Tibial artery (tissue), 4 donors: ENCODE results near the gene MGAT5B.
"Not testable (repeated sequence)": the region's sequence is repeated elsewhere in the genome, so short reads cannot be mapped to it uniquely, and the experiment has no call there.

Experiments used
- DNase-seq, 2 donors: peaks; one replicate each; pipeline ENCODE4 v3.0.0-alpha.2; 2019
- H3K27ac ChIP-seq, 2 donors: fragments of 200-600 bp; sonication (generic) in 1 of 2; 1 replicate in 1 of 2; 2 replicates in 1 of 2; pipeline ENCODE4 v1.5.1; 2018 to 2019; ENCODE audit warnings: mild to moderate bottlenecking in 1 of 2
- H3K27me3 ChIP-seq, 2 donors: fragments of 200-600 bp; sonication (generic) in 1 of 2; one replicate each; pipeline versions ENCODE4 v1.5.1 to v1.6.0; 2016 to 2019
- H3K36me3 ChIP-seq, 3 donors: fragments of 200-600 bp; sonication (generic) in 2 of 3; one replicate each; pipeline ENCODE4 v1.5.1; 2016 to 2019; ENCODE audit warnings: mild to moderate bottlenecking in 2 of 3
- H3K4me1 ChIP-seq, 4 donors: fragments of 200-600 bp; sonication (generic) in 2 of 4; 1 replicate in 3 of 4; 2 replicates in 1 of 4; pipeline ENCODE4 v1.5.1; 2016 to 2019
- H3K4me3 ChIP-seq, 2 donors: fragments of 200-600 bp; sonication (generic) in 1 of 2; 1 replicate in 1 of 2; 2 replicates in 1 of 2; pipeline ENCODE4 v1.5.1; 2018 to 2019; ENCODE audit warnings: mild to moderate bottlenecking in 2 of 2
- H3K9me3 ChIP-seq, 3 donors: fragments of 200-600 bp; sonication (generic) in 1 of 3; one replicate each; pipeline ENCODE4 v1.5.1; 2016 to 2019
- CTCF ChIP-seq, 2 experiments: fragments of 200-600 bp in 1 of 2; fragments of 450-650 bp in 1 of 2; IDR thresholded peaks; one replicate each; pipeline ENCODE4 v1.5.1; 2017 to 2019; ENCODE audit warnings: antibody characterized with exemption in 2 of 2, mild to moderate bottlenecking in 1 of 2, moderate library complexity in 1 of 2
- intact Hi-C: fragments of 100-400 bp; cut with DNase I; formaldehyde crosslinking; loops from one replicate; pipeline ENCODE4 v1.15.0; 2023; ENCODE audit warnings: low total_unique reads

The MGAT5B gene

GRCh38 chr17:76848670-76849069 lies 19.5 kb upstream of the MGAT5B start:
- peaks cover 0 to 72% of the 10 kb centered on the region in 2 donors for H3K27me3 ChIP-seq
- peaks cover 0 to 3% (median 0%) of the 10 kb centered on the region in 3 donors for H3K9me3 ChIP-seq
- H3K36me3 ChIP-seq: no peaks in the 10 kb centered on the region
- DNase-seq: no peak
- TF ChIP-seq CTCF (IDR thresholded peaks at IDR 0.05): no peak
- H3K4me3 ChIP-seq: no peak overlapping the region
- H3K27ac ChIP-seq: no peak overlapping the region
- no peaks in the 10 kb centered on the region for H3K4me1 ChIP-seq
- intact Hi-C loops: no loop called here

- H3K27ac ChIP-seq, H3K9me3 ChIP-seq, H3K36me3 ChIP-seq, DNase-seq, H3K4me1 ChIP-seq, H3K4me3 ChIP-seq, intact Hi-C loops: not testable (repeated sequence)
- peaks cover 0 to 67% of the 10 kb centered on the region in 2 donors for H3K27me3 ChIP-seq
Measured at GRCh38 chr17:76849160-76849559, 19.0 kb upstream of the MGAT5B start.

- Histone ChIP-seq H3K27ac (no peak overlapping the region), H3K4me1 (no peaks in the 10 kb centered on the region), H3K4me3 (no peak overlapping the region), H3K36me3 (no peaks in the 10 kb centered on the region), H3K27me3 (peaks cover 0 to 68% of the 10 kb centered on the region in 2 donors), H3K9me3 (no peaks in the 10 kb centered on the region)
- DNase-seq: no peak
- intact Hi-C loops: no loop called here
- TF ChIP-seq CTCF (IDR thresholded peaks at IDR 0.05): no peak
Measured at GRCh38 chr17:76852843-76853242, 15.4 kb upstream of the MGAT5B start.

GRCh38 chr17:76855105-76855504 lies 13.1 kb upstream of the MGAT5B start:
- Histone ChIP-seq H3K4me3 (no peak overlapping the region), H3K4me1 (no peaks in the 10 kb centered on the region), H3K27me3 (peaks cover 0 to 60% of the 10 kb centered on the region in 2 donors), H3K9me3 (no peaks in the 10 kb centered on the region), H3K36me3 (no peaks in the 10 kb centered on the region), H3K27ac (no peak overlapping the region)
- no peak for TF ChIP-seq CTCF (IDR thresholded peaks at IDR 0.05)
- DNase-seq: no peak
- intact Hi-C loops: no loop called here

- Histone ChIP-seq H3K9me3 (no peaks in the 10 kb centered on the region), H3K27ac (no peak overlapping the region), H3K36me3 (no peaks in the 10 kb centered on the region), H3K4me1 (no peaks in the 10 kb centered on the region), H3K4me3 (no peak overlapping the region), H3K27me3 (peaks cover 0 to 47% of the 10 kb centered on the region in 2 donors)
- intact Hi-C loops: no loop called here
- DNase-seq: no peak
- TF ChIP-seq CTCF (IDR thresholded peaks at IDR 0.05): no peak
Measured at GRCh38 chr17:76862079-76862478, 6.1 kb upstream of the MGAT5B start.

GRCh38 chr17:76862494-76862893 lies 5.7 kb upstream of the MGAT5B start:
- Histone ChIP-seq H3K4me3 (no peak overlapping the region), H3K27ac (no peak overlapping the region), H3K4me1 (no peaks in the 10 kb centered on the region), H3K9me3 (no peaks in the 10 kb centered on the region), H3K36me3 (no peaks in the 10 kb centered on the region), H3K27me3 (peaks cover 0 to 47% of the 10 kb centered on the region in 2 donors)
- no peak for TF ChIP-seq CTCF (IDR thresholded peaks at IDR 0.05)
- intact Hi-C loops: no loop called here
- DNase-seq: no peak
